HepG2 (cell line): ENCODE results near the gene MAP3K3. TPM values are rescaled to one million over a fixed set of nuclear protein-coding genes. Genes with fewer than 3 reads are reported as not detected.

Experiments
- AFF4 ChIP-seq: sonication (generic); formaldehyde crosslinking; IDR thresholded peaks from 2 replicates; pipeline ENCODE4 v1.4.0; 2020; ENCODE audit warnings: missing genetic modification reagents
- ARID2 ChIP-seq: sonication (generic); formaldehyde crosslinking; IDR thresholded peaks from 2 replicates; pipeline ENCODE4 v1.8.1; 2022; ENCODE audit warnings: mild to moderate bottlenecking, missing genetic modification reagents, borderline replicate concordance
- ELF1 ChIP-seq: sonication (generic); formaldehyde crosslinking; IDR thresholded peaks from 2 replicates; pipeline ENCODE4 v1.4.0; 2020; ENCODE audit warnings: missing genetic modification reagents
- FOXP4 ChIP-seq: sonication (generic); formaldehyde crosslinking; IDR thresholded peaks from 2 replicates; pipeline ENCODE4 v1.4.0; 2020; ENCODE audit warnings: missing genetic modification reagents
- HOXA9 ChIP-seq: sonication (generic); formaldehyde crosslinking; IDR thresholded peaks from 2 replicates; pipeline ENCODE4 v1.8.1; 2022; ENCODE audit warnings: missing genetic modification reagents, mild to moderate bottlenecking, moderate library complexity, borderline replicate concordance
- IRF2 ChIP-seq: IDR thresholded peaks from 2 replicates; pipeline ENCODE4 v1.6.1; 2018; ENCODE audit warnings: missing genetic modification reagents, missing compliant biosample characterization
- LBX2 ChIP-seq: sonication (generic); formaldehyde crosslinking; IDR thresholded peaks from 2 replicates; pipeline ENCODE4 v1.5.0; 2020; ENCODE audit warnings: missing genetic modification reagents, mild to moderate bottlenecking, borderline replicate concordance
- MAFK ChIP-seq, 2 experiments: IDR thresholded peaks in 1 of 2; conservative IDR thresholded peaks in 1 of 2; 2 replicates each; pipeline ENCODE4 v1.6.1; 2011; ENCODE audit warnings: improper control_type of control experiment in 2 of 2, low read length in 2 of 2
- PRMT3 ChIP-seq: sonication (generic); formaldehyde crosslinking; IDR thresholded peaks from 2 replicates; pipeline ENCODE4 v1.8.1; 2022; ENCODE audit warnings: low read depth, mild to moderate bottlenecking, moderate library complexity, missing genetic modification reagents, borderline replicate concordance
- STAT5B ChIP-seq: sonication (generic); formaldehyde crosslinking; IDR thresholded peaks from 2 replicates; pipeline ENCODE4 v1.4.0; 2020; ENCODE audit warnings: missing genetic modification reagents
- ZNF546 ChIP-seq: sonication (generic); formaldehyde crosslinking; conservative IDR thresholded peaks from 2 replicates; pipeline ENCODE4 v1.8.1; 2023; ENCODE audit warnings: mild to moderate bottlenecking, missing genetic modification reagents
- ZNF549 ChIP-seq: sonication (generic); formaldehyde crosslinking; IDR thresholded peaks from 2 replicates; pipeline ENCODE4 v1.5.0; 2020; ENCODE audit warnings: missing genetic modification reagents
- ZNF724P ChIP-seq: sonication (generic); formaldehyde crosslinking; IDR thresholded peaks from 2 replicates; pipeline ENCODE4 v1.8.0; 2022; ENCODE audit warnings: missing genetic modification reagents, borderline replicate concordance
- polyA plus RNA-seq, 8 experiments: library from polyadenylated mRNA; depleted of rRNA in 3 of 8; stranded (reverse) in 7 of 8; unstranded in 1 of 8; fragments of >200 nt; fragmentation: Illumina TruSeq in 4 of 8; extraction: Trizol in 4 of 8; gene quantifications; 2 replicates each; pipeline versions ENCODE4 v1.2.1 to v1.2.3, GENCODE V29; 2011 to 2016; ENCODE audit warnings: low read depth in 4 of 8, missing spikeins in 1 of 8, mixed read lengths in 1 of 8; ENCODE audit not compliant: insufficient read depth in 1 of 8
- total RNA-seq, 5 experiments: library from RNA; depleted of rRNA; stranded (reverse); fragments of >200 nt; fragmentation: Illumina TruSeq; extraction: Trizol; gene quantifications; 2 replicates each; pipeline ENCODE4 v1.2.3, GENCODE V29; 2016; ENCODE audit warnings: low read depth in 1 of 5
- TF ChIP-seq, protein P1 (sequence below): IDR thresholded peaks from 2 replicates; pipeline ENCODE4 v1.6.1; 2018; ENCODE audit warnings: missing genetic modification reagents
- TF ChIP-seq, protein P2 (sequence below): sonication (generic); formaldehyde crosslinking; IDR thresholded peaks from 2 replicates; pipeline ENCODE4 v1.5.0; 2020; ENCODE audit warnings: missing genetic modification reagents
- TF ChIP-seq, protein P3 (sequence below): sonication (generic); formaldehyde crosslinking; conservative IDR thresholded peaks from 2 replicates; pipeline ENCODE4 v1.4.0; 2020; ENCODE audit warnings: missing genetic modification reagents

Gene MAP3K3
- total and polyA plus RNA-seq, 2 of the 13 experiments (the other 11 are each of a cell fraction or from before 2014, with no cell fraction given) = 17.7 to 21.8 TPM

DNA sequence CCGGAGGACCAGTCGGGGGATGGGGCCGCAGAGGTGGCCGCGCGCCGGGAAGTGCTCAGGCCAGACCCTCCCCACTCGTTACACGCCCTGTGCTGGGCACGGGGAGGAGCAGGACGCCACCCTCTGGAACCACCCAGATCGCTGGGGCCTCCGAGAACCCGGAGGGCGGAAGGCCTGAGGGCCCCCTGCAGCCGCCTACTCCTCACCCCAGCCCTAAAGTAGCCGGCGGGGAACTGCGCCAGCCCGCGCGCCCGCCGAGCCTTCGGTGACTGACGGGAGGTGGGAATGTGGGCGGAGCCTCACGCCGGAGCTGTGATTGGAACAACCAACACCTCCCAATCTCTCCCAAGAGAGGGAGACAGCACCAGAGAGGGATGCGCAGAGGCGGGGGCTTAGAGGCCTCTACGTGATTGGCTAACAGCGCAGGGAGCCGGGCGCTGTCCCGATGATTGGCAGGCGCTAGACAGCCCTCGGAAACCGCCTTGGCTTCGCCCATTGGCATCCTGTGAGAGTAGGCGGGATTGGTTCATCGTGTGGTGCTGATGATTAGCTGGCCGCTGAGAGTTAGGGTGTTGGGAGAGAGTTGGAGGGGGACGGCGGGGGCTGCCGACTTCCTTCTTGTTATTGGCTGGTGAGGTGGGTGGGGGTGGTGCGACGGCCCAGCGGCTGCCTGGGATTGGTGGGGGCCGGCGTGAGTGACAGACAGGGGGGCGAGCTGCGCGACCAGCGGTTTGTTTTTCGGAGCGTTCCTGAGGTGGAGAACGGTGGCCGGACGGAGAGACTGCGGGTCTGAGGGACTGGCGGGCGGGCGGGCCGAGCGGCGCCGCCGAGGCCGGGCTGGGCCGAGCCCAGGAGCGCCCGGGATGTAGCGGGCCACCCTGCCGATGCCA lies at the start of gene MAP3K3 (continued):
- TF ChIP-seq LBX2 (CRISPR knock-in tag) (peak; percentile 91; the same call in 1 of the 2 replicates), ARID2 (CRISPR knock-in tag) (no peak; the same call in 1 of the 2 replicates), PRMT3 (CRISPR knock-in tag) (no peak), ZNF546 (CRISPR knock-in tag) (peak; percentile 96; the same call in 1 of the 2 replicates), HOXA9 (CRISPR knock-in tag) (no peak), ZNF724P (CRISPR knock-in tag) (peak; percentile 54; the same call in 1 of the 2 replicates), ZNF549 (no peak; the same call in 1 of the 2 replicates), MAFK (conservative IDR thresholded peaks at IDR 0.05 in 1 of 2, IDR thresholded peaks at IDR 0.05 in 1 of 2; ENCODE audit: low read length in 2 of 2) (no peak), AFF4 (no peak), ELF1 (CRISPR knock-in tag) (peak; percentile 32; the same call in 1 of the 2 replicates), IRF2 (CRISPR knock-in tag) (no peak), FOXP4 (peak; percentile 55; the same call in 1 of the 2 replicates), STAT5B (CRISPR knock-in tag) (no peak)
- TF ChIP-seq, protein P1, sequence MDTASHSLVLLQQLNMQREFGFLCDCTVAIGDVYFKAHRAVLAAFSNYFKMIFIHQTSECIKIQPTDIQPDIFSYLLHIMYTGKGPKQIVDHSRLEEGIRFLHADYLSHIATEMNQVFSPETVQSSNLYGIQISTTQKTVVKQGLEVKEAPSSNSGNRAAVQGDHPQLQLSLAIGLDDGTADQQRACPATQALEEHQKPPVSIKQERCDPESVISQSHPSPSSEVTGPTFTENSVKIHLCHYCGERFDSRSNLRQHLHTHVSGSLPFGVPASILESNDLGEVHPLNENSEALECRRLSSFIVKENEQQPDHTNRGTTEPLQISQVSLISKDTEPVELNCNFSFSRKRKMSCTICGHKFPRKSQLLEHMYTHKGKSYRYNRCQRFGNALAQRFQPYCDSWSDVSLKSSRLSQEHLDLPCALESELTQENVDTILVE = no peak
- TF ChIP-seq, protein P2, sequence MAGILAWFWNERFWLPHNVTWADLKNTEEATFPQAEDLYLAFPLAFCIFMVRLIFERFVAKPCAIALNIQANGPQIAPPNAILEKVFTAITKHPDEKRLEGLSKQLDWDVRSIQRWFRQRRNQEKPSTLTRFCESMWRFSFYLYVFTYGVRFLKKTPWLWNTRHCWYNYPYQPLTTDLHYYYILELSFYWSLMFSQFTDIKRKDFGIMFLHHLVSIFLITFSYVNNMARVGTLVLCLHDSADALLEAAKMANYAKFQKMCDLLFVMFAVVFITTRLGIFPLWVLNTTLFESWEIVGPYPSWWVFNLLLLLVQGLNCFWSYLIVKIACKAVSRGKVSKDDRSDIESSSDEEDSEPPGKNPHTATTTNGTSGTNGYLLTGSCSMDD (CRISPR knock-in tag) = peak; percentile 63; the same call in 1 of the 2 replicates
- TF ChIP-seq, protein P3, sequence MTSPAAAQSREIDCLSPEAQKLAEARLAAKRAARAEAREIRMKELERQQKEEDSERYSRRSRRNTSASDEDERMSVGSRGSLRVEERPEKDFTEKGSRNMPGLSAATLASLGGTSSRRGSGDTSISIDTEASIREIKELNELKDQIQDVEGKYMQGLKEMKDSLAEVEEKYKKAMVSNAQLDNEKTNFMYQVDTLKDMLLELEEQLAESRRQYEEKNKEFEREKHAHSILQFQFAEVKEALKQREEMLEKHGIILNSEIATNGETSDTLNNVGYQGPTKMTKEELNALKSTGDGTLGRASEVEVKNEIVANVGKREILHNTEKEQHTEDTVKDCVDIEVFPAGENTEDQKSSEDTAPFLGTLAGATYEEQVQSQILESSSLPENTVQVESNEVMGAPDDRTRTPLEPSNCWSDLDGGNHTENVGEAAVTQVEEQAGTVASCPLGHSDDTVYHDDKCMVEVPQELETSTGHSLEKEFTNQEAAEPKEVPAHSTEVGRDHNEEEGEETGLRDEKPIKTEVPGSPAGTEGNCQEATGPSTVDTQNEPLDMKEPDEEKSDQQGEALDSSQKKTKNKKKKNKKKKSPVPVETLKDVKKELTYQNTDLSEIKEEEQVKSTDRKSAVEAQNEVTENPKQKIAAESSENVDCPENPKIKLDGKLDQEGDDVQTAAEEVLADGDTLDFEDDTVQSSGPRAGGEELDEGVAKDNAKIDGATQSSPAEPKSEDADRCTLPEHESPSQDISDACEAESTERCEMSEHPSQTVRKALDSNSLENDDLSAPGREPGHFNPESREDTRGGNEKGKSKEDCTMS (CRISPR knock-in tag) = no peak
